WTC11 (cell line): Measurements from ENCODE around the gene TPST2.

ENCODE experiments used
- NFATC4 ChIP-seq: fragments of 250-450 bp; sonication (Bioruptor Pico); IDR thresholded peaks from 2 replicates; pipeline ENCODE4 v1.9.0; 2021; ENCODE audit warnings: mild to moderate bottlenecking
- NR1H2 ChIP-seq: sonication (generic); formaldehyde crosslinking; IDR thresholded peaks from 2 replicates; pipeline ENCODE4 v1.9.0; 2021; ENCODE audit warnings: mild to moderate bottlenecking, moderate library complexity, missing genetic modification reagents
- TEAD4 ChIP-seq: sonication (generic); formaldehyde crosslinking; IDR thresholded peaks from 2 replicates; pipeline ENCODE4 v1.8.0; 2022; ENCODE audit warnings: mild to moderate bottlenecking, missing genetic modification reagents
- ZNF232 ChIP-seq: sonication (generic); formaldehyde crosslinking; IDR thresholded peaks from 2 replicates; pipeline ENCODE4 v1.8.0; 2022; ENCODE audit warnings: mild to moderate bottlenecking, missing genetic modification reagents
- ZNF317 ChIP-seq: sonication (generic); formaldehyde crosslinking; IDR thresholded peaks from 2 replicates; pipeline ENCODE4 v1.8.1; 2023; ENCODE audit warnings: low read depth, mild to moderate bottlenecking, moderate library complexity, missing genetic modification reagents, borderline replicate concordance
- TF ChIP-seq, protein P1 (sequence below): fragments of 250-450 bp; sonication (Bioruptor Pico); IDR thresholded peaks from 2 replicates; pipeline ENCODE4 v1.8.0; 2021; ENCODE audit warnings: mild to moderate bottlenecking
- TF ChIP-seq, protein P2 (sequence below): fragments of 200-600 bp; IDR thresholded peaks from 2 replicates; pipeline ENCODE4 v1.8.0; 2022; ENCODE audit warnings: antibody characterized with exemption
- TF ChIP-seq, protein P3 (sequence below): sonication (generic); formaldehyde crosslinking; IDR thresholded peaks from 2 replicates; pipeline ENCODE4 v1.8.0; 2022; ENCODE audit warnings: mild to moderate bottlenecking, missing genetic modification reagents

DNA sequence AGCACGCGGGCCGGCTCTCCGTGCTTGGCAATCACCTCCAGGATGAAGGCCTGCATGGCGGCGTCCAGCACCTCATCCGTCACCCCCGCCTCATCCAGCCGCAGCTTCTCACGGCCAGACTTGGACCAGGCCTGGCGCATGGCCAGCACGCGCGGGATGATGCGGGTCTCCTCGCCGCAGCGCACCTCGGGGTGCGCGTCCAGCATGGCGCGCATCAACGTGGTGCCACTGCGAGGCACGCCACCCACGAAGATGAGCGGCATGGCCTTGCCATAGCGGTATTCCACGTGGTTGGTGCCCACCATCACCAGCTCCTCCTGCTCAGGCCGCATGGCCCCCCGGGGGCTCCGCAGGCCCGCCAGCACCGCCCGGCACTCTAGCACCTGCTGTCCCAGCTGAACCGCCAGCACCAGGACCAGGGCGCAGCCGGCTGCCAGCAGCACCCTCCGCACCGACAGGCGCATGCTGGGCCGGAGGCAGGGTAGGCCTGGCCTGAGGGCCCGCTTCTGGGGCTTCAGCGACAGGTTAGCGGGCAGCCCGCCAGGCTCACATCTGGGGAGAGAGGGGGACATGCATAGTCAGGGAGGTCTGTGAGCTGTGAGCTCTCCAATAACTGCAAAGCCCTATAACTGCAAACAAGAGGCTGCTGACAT lies 48.6 kb downstream of the TPST2 start:
- TF ChIP-seq TEAD4 (CRISPR knock-in tag), result no peak
- no peak for TF ChIP-seq NFATC4
- TF ChIP-seq, protein P1, sequence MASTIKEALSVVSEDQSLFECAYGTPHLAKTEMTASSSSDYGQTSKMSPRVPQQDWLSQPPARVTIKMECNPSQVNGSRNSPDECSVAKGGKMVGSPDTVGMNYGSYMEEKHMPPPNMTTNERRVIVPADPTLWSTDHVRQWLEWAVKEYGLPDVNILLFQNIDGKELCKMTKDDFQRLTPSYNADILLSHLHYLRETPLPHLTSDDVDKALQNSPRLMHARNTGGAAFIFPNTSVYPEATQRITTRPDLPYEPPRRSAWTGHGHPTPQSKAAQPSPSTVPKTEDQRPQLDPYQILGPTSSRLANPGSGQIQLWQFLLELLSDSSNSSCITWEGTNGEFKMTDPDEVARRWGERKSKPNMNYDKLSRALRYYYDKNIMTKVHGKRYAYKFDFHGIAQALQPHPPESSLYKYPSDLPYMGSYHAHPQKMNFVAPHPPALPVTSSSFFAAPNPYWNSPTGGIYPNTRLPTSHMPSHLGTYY, result no peak
- no peak for TF ChIP-seq NR1H2 (CRISPR knock-in tag)
- TF ChIP-seq ZNF317 (CRISPR knock-in tag), result no peak
- no peak for TF ChIP-seq ZNF232
- TF ChIP-seq, protein P2, sequence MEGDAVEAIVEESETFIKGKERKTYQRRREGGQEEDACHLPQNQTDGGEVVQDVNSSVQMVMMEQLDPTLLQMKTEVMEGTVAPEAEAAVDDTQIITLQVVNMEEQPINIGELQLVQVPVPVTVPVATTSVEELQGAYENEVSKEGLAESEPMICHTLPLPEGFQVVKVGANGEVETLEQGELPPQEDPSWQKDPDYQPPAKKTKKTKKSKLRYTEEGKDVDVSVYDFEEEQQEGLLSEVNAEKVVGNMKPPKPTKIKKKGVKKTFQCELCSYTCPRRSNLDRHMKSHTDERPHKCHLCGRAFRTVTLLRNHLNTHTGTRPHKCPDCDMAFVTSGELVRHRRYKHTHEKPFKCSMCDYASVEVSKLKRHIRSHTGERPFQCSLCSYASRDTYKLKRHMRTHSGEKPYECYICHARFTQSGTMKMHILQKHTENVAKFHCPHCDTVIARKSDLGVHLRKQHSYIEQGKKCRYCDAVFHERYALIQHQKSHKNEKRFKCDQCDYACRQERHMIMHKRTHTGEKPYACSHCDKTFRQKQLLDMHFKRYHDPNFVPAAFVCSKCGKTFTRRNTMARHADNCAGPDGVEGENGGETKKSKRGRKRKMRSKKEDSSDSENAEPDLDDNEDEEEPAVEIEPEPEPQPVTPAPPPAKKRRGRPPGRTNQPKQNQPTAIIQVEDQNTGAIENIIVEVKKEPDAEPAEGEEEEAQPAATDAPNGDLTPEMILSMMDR, result no peak
- TF ChIP-seq, protein P3, sequence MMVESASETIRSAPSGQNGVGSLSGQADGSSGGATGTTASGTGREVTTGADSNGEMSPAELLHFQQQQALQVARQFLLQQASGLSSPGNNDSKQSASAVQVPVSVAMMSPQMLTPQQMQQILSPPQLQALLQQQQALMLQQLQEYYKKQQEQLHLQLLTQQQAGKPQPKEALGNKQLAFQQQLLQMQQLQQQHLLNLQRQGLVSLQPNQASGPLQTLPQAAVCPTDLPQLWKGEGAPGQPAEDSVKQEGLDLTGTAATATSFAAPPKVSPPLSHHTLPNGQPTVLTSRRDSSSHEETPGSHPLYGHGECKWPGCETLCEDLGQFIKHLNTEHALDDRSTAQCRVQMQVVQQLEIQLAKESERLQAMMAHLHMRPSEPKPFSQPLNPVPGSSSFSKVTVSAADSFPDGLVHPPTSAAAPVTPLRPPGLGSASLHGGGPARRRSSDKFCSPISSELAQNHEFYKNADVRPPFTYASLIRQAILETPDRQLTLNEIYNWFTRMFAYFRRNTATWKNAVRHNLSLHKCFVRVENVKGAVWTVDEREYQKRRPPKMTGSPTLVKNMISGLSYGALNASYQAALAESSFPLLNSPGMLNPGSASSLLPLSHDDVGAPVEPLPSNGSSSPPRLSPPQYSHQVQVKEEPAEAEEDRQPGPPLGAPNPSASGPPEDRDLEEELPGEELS (CRISPR knock-in tag), result no peak
